Brain microvascular endothelial cell (primary cell): ENCODE measurements around the gene CDKN2A.
"Not testable (repeated sequence)": the region's sequence is repeated elsewhere in the genome, so short reads cannot be mapped to it uniquely, and the experiment has no call there.

Source experiments
- DNase-seq: peaks from one replicate; pipeline ENCODE4 v3.0.0-alpha.2; 2020
- H3K27ac ChIP-seq: fragments of 250-450 bp; sonication (Bioruptor Pico); 2 replicates; pipeline ENCODE4 v1.5.1; 2020; ENCODE audit warnings: mild to moderate bottlenecking, moderate library complexity
- H3K27me3 ChIP-seq: fragments of 250-450 bp; sonication (Bioruptor Pico); replicated peaks from 2 replicates; pipeline ENCODE4 v1.5.1; 2020; ENCODE audit warnings: mild to moderate bottlenecking
- H3K36me3 ChIP-seq: fragments of 250-450 bp; sonication (Bioruptor Pico); replicated peaks from 2 replicates; pipeline ENCODE4 v1.5.1; 2020; ENCODE audit warnings: mild to moderate bottlenecking
- H3K4me3 ChIP-seq: 2 replicates; pipeline ENCODE4 v1.5.1; 2011; ENCODE audit warnings: low read depth, mild to moderate bottlenecking, control low read depth, low read length, moderate library complexity
- in situ Hi-C: cut with HindIII; loops from 2 replicates; pipeline ENCODE4 v1.10.0; 2017; ENCODE audit warnings: low sequenced_read_pairs, low pct_ligation_motif_present
- TF ChIP-seq, protein P1 (sequence below): IDR thresholded peaks from 2 replicates; pipeline ENCODE4 v1.5.1; 2011; ENCODE audit warnings: low read depth, mild to moderate bottlenecking, moderate library complexity, low read length, control low read depth, inconsistent platforms; ENCODE audit errors: missing control alignments

CDKN2A gene

DNA sequence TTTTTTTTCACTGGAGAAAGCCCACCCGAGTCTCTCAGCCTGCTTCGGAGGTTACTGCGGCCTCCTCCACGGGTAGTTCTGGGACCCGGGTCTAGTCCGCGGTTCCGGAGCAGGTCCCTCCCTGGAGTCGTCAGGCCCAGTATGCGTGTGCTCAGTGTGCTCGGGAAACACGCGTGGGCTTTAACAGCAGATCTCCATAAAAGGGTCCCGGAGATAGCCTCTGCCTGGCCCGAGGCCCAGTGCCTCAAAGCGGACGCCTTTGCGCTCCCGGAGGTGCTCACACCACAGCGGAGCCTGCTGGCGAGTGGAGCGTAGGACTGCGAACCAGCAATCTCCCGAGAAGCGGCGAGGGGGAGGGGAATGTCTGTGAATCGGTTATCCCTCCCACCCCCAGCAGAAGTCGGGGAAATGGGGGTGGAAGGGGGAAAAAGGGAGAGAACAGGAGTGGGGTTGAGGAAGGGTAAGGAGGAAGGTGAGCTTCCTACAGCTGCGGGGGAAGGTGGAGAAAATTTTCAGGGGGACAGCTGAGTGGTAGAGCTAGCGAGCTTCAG is 28.7 kb downstream of the CDKN2A start:
- in situ Hi-C loops, result no loop called here

DNA sequence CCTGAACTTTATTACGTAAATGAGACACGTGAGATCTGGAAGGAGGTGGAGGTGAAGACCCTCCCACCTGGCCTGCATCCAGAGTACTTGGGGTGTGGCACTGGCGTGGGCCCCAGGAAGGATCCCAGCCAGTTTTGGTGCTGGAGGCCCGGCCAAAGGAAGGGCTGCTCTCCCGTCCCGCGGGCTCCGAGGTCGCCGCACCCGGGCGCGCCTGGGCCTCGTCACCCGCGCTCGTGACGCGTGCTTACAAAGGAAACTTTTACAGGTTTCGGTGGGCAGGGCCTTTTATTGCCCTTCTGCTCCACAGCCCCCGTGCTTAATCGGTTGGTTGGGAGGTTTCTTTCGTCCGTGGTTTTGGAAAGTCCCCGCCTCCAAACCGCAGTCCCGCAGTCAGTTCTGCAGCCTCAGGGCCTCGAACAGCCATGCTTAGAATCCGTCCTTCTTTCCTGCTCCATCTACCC is 29.2 kb downstream of the CDKN2A start:
- H3K27ac ChIP-seq, result peak overlapping the region; percentile 10
- in situ Hi-C loops, result no loop called here
- H3K27me3 ChIP-seq, result no peaks in the 10 kb centered on the region
- TF ChIP-seq, protein P1, sequence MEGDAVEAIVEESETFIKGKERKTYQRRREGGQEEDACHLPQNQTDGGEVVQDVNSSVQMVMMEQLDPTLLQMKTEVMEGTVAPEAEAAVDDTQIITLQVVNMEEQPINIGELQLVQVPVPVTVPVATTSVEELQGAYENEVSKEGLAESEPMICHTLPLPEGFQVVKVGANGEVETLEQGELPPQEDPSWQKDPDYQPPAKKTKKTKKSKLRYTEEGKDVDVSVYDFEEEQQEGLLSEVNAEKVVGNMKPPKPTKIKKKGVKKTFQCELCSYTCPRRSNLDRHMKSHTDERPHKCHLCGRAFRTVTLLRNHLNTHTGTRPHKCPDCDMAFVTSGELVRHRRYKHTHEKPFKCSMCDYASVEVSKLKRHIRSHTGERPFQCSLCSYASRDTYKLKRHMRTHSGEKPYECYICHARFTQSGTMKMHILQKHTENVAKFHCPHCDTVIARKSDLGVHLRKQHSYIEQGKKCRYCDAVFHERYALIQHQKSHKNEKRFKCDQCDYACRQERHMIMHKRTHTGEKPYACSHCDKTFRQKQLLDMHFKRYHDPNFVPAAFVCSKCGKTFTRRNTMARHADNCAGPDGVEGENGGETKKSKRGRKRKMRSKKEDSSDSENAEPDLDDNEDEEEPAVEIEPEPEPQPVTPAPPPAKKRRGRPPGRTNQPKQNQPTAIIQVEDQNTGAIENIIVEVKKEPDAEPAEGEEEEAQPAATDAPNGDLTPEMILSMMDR, result no peak
- no peak for DNase-seq
- peak overlapping the region; percentile 55 for H3K4me3 ChIP-seq
- H3K36me3 ChIP-seq, result peaks cover 5% of the 10 kb centered on the region

More for the DNA sequence above, 28.7 kb downstream of the CDKN2A start:
- TF ChIP-seq, protein P1, result peak; percentile 93
- peaks cover 9% of the 10 kb centered on the region for H3K36me3 ChIP-seq
- H3K27me3 ChIP-seq, result no peaks in the 10 kb centered on the region
- peak overlapping the region; percentile 10 for H3K27ac ChIP-seq
- peak; percentile 83 for DNase-seq
- peak overlapping the region; percentile 55 for H3K4me3 ChIP-seq

DNA sequence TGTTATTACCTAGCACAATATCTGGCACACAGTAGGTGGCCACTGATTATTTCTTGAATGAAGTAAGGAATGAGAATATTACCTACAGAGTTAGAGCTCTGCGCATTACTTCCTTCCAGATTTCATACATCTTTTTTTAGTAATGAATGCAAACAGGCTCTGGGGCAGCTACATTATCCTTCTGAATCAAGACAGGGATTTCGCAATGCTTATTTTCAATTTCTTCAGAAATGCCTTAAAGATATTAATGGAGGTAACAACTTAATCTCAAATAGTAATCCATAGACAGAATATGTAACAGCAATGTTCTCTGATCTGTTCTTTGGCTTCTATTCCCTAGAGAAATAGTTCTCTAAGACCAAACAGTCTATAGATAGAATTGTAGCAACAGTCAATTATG is 32.6 kb downstream of the CDKN2A start:
- Histone ChIP-seq H3K4me3 (no peak overlapping the region), H3K27ac (no peak overlapping the region), H3K36me3 (no peaks in the 10 kb centered on the region), H3K27me3 (no peaks in the 10 kb centered on the region)
- no peak for DNase-seq
- in situ Hi-C loops, result no loop called here
- TF ChIP-seq, protein P1, result no peak

DNA sequence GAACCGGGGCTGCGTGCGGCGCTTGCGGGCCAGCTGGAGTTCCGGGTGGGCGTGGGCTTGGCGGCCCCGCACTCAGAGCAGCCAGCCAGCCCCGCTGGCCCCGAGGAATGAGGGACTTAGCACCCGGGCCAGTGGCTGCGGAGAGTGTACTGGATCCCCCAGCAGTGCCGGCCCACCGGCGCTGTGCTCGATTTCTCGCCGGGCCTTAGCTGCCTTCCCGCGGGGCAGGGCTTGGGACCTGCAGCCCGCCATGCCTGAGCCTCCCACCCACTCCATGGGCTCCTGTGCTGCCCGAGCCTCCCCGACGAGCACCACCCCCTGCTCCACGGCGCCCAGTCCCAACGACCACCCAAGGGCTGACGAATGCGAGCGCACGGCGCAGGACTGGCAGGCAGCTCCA is 34.9 kb downstream of the CDKN2A start:
- H3K4me3 ChIP-seq, in situ Hi-C loops, H3K27ac ChIP-seq, H3K27me3 ChIP-seq, DNase-seq, H3K36me3 ChIP-seq: not testable (repeated sequence)

DNA sequence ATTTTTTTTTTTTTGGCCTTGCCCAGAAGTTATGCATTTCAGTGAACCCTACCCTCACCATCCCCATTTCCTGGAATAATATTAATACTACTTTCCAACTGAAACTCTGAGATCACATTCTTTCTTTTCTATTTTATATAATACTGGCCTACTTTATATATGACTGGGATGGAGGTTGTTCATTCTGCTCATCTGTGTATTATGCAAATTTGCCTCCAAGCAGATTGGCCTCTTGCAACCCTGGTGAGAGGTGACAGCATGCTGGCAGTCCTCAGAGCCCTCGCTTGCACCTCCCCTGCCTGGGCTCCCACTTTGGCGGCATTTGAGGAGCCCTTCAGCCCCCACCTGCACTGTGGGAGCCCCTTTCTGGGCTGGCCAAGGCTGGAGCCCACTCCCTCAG is 35.4 kb downstream of the CDKN2A start:
- H3K4me3 ChIP-seq, result no peak overlapping the region
- no peak overlapping the region for H3K27ac ChIP-seq
- DNase-seq, result no peak
- H3K27me3 ChIP-seq, result no peaks in the 10 kb centered on the region
- TF ChIP-seq, protein P1, result no peak
- in situ Hi-C loops, result no loop called here
- no peaks in the 10 kb centered on the region for H3K36me3 ChIP-seq

DNA sequence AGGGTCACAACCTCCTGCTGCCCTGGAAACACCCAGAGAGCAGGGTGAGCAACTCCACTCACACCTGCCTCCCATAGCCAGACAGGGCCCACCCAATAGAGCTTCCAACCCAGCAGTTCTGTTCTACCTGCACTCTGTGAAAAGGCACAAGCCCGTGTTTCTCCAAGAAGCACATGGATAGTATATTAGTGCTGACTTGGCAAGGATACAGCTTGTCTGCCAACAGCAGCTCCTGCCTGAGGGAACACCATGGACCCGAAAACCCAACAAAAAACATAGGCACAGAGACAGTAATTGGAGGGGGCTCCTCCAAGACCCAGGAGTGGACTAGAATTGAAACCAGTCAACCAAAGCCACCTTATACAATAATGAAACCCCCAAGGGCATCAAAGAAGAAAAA is 48.6 kb downstream of the CDKN2A start:
- no peak for DNase-seq
- Histone ChIP-seq H3K27ac (no peak overlapping the region), H3K4me3 (no peak overlapping the region), H3K36me3 (no peaks in the 10 kb centered on the region), H3K27me3 (no peaks in the 10 kb centered on the region)
- in situ Hi-C loops, result no loop called here
- TF ChIP-seq, protein P1, result no peak
